Thyroid gland (tissue), 4 donors: ENCODE measurements around the gene MX2.

Experiments
- POLR2A ChIP-seq, 2 donors: fragments of 450-650 bp; IDR thresholded peaks; one replicate each; pipeline ENCODE4 v1.6.1; 2017; ENCODE audit warnings: antibody characterized with exemption in 2 of 2, mild to moderate bottlenecking in 2 of 2, moderate library complexity in 1 of 2
- TF ChIP-seq, protein P1 (sequence below), 6 experiments: fragments of 200-600 bp in 3 of 6; fragments of 450-650 bp in 3 of 6; sonication (generic) in 3 of 6; IDR thresholded peaks; one replicate each; pipeline ENCODE4 v1.5.1; 2016 to 2019; ENCODE audit warnings: antibody characterized with exemption in 6 of 6, mild to moderate bottlenecking in 2 of 6, inconsistent platforms in 1 of 6, moderate library complexity in 1 of 6

DNA sequence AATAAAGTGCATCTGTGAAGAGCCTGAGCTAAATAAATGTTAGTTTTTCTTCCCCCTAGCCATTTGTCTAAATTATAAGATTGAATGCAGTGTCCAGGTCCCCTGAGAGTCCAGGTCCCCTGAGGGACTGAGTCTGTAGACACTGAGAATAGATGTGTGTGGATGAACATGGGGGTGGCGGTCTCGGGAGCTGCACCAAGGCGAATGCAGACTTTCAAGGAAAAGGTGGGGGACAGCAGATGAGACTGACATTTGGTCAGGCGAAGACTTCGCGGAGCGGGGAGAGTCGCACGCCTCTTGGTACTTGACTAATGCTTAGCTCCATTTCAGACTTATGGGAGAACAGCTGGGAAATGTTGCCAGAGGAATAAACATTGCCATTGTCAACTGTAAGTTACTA is 17.7 kb upstream of the MX2 start:
- TF ChIP-seq, protein P1, sequence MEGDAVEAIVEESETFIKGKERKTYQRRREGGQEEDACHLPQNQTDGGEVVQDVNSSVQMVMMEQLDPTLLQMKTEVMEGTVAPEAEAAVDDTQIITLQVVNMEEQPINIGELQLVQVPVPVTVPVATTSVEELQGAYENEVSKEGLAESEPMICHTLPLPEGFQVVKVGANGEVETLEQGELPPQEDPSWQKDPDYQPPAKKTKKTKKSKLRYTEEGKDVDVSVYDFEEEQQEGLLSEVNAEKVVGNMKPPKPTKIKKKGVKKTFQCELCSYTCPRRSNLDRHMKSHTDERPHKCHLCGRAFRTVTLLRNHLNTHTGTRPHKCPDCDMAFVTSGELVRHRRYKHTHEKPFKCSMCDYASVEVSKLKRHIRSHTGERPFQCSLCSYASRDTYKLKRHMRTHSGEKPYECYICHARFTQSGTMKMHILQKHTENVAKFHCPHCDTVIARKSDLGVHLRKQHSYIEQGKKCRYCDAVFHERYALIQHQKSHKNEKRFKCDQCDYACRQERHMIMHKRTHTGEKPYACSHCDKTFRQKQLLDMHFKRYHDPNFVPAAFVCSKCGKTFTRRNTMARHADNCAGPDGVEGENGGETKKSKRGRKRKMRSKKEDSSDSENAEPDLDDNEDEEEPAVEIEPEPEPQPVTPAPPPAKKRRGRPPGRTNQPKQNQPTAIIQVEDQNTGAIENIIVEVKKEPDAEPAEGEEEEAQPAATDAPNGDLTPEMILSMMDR (IDR thresholded peaks at IDR 0.05): no peak
- TF ChIP-seq POLR2A (IDR thresholded peaks at IDR 0.05): no peak
